Ovary (tissue), 3 donors: ENCODE measurements around the gene ZSWIM5.

Experiments
- EP300 ChIP-seq: sonication (generic); formaldehyde crosslinking; IDR thresholded peaks from one replicate; pipeline ENCODE4 v1.6.1; 2017; ENCODE audit warnings: antibody characterized with exemption
- POLR2A ChIP-seq: fragments of 450-650 bp; IDR thresholded peaks from one replicate; pipeline ENCODE4 v1.6.1; 2017; ENCODE audit warnings: antibody characterized with exemption, mild to moderate bottlenecking, moderate library complexity
- TF ChIP-seq, protein P1 (sequence below), 3 donors: fragments of 450-650 bp in 2 of 3; fragments of 200-600 bp in 1 of 3; IDR thresholded peaks; one replicate each; pipeline versions ENCODE4 v1.5.1 to v1.8.0; 2016 to 2022; ENCODE audit warnings: antibody characterized with exemption in 3 of 3, mild to moderate bottlenecking in 1 of 3
- donor health status: DM: no; HTN: no; CAD: no.

- TF ChIP-seq, protein P1, sequence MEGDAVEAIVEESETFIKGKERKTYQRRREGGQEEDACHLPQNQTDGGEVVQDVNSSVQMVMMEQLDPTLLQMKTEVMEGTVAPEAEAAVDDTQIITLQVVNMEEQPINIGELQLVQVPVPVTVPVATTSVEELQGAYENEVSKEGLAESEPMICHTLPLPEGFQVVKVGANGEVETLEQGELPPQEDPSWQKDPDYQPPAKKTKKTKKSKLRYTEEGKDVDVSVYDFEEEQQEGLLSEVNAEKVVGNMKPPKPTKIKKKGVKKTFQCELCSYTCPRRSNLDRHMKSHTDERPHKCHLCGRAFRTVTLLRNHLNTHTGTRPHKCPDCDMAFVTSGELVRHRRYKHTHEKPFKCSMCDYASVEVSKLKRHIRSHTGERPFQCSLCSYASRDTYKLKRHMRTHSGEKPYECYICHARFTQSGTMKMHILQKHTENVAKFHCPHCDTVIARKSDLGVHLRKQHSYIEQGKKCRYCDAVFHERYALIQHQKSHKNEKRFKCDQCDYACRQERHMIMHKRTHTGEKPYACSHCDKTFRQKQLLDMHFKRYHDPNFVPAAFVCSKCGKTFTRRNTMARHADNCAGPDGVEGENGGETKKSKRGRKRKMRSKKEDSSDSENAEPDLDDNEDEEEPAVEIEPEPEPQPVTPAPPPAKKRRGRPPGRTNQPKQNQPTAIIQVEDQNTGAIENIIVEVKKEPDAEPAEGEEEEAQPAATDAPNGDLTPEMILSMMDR (IDR thresholded peaks at IDR 0.05), result no peak
- TF ChIP-seq POLR2A, result no peak
- no peak for TF ChIP-seq EP300
These were observed 18.7 kb downstream of the ZSWIM5 start for GRCh38 chr1:45187725-45188124.
